H1 (cell line): ENCODE results near the gene TACC2. TPM values are rescaled to one million over a fixed set of nuclear protein-coding genes. Genes with fewer than 3 reads are reported as not detected.

Source experiments
- CTCF ChIA-PET: fragments of 300-600 bp; sonication (Branson Sonifier 250); formaldehyde crosslinking; loops from one replicate; lab custom pipeline; 2021; ENCODE audit not compliant: partially characterized antibody; lab: Charles Lee
- POLR2A ChIA-PET: fragments of 300-600 bp; sonication (Branson Sonifier 250); formaldehyde crosslinking; loops from one replicate; lab custom pipeline; 2021; ENCODE audit warnings: inconsistent platforms; ENCODE audit not compliant: partially characterized antibody; lab: Charles Lee
- DNase-seq, 2 experiments: peaks; one replicate each; pipeline versions ENCODE4 v3.0.0 to v3.0.0-alpha.2; 2010 to 2022; ENCODE audit warnings: low spot score in 2 of 2, low read depth in 1 of 2, mixed read lengths in 1 of 2
- FAIRE-seq: peaks from 2 replicates; lab custom pipeline; 2011; peaks lifted over from hg19 to GRCh38; lab: Jason Lieb, UNC
- H2AFZ ChIP-seq: 2 replicates; pipeline ENCODE4 v1.8.1; 2012; ENCODE audit warnings: low read length, inconsistent platforms
- H2AK5ac ChIP-seq: 2 replicates; pipeline ENCODE4 v1.6.1; 2013; ENCODE audit warnings: low read depth, low read length
- H2BK120ac ChIP-seq: replicated peaks from 2 replicates; pipeline ENCODE3; 2013; ENCODE audit warnings: low read depth, low read length, inconsistent platforms
- H2BK12ac ChIP-seq: 2 replicates; pipeline ENCODE4 v1.6.1; 2013; ENCODE audit warnings: low read depth, low read length
- H2BK15ac ChIP-seq: 2 replicates; pipeline ENCODE4 v1.6.1; 2013; ENCODE audit warnings: low read length
- H2BK20ac ChIP-seq: 2 replicates; pipeline ENCODE4 v1.6.1; 2013; ENCODE audit warnings: low read length
- H2BK5ac ChIP-seq: 2 replicates; pipeline ENCODE4 v1.6.1; 2013; ENCODE audit warnings: low read depth, low read length
- H3K14ac ChIP-seq: 2 replicates; pipeline ENCODE4 v1.6.1; 2013; ENCODE audit warnings: inconsistent platforms; ENCODE audit not compliant: insufficient read length
- H3K18ac ChIP-seq: 2 replicates; pipeline ENCODE4 v1.6.1; 2013; ENCODE audit warnings: low read length; ENCODE audit errors: extremely low read depth
- H3K23ac ChIP-seq: 2 replicates; pipeline ENCODE4 v1.6.1; 2013; ENCODE audit warnings: inconsistent platforms; ENCODE audit not compliant: insufficient read length
- H3K23me2 ChIP-seq: 2 replicates; pipeline ENCODE4 v1.6.1; 2013; ENCODE audit warnings: low read depth, low read length
- H3K27ac ChIP-seq: 2 replicates; pipeline ENCODE4 v1.6.1; 2011; ENCODE audit warnings: low read depth, low read length, inconsistent platforms
- H3K27me3 ChIP-seq, 4 experiments: replicated peaks in 1 of 4; 1 replicate in 1 of 4; 2 replicates in 3 of 4; pipeline versions ENCODE4 v1.6.1 to v1.8.1; 2011 to 2013; ENCODE audit warnings: low read length in 3 of 4, mild to moderate bottlenecking in 3 of 4, inconsistent platforms in 2 of 4, mixed read lengths in 2 of 4, moderate library complexity in 1 of 4; ENCODE audit not compliant: control insufficient read depth in 3 of 4, insufficient read depth in 3 of 4; ENCODE audit errors: extremely low read depth in 1 of 4
- H3K36me3 ChIP-seq, 4 experiments: 2 replicates each; pipeline versions ENCODE4 v1.6.1 to v1.8.1; 2011 to 2013; ENCODE audit warnings: mild to moderate bottlenecking in 4 of 4, low read length in 3 of 4, moderate library complexity in 2 of 4, control low read depth in 1 of 4, inconsistent platforms in 1 of 4; ENCODE audit not compliant: insufficient read depth in 4 of 4, control insufficient read depth in 2 of 4
- H3K4ac ChIP-seq: replicated peaks from 2 replicates; pipeline ENCODE3; 2013; ENCODE audit warnings: low read length, low read depth, mixed read lengths, inconsistent platforms; ENCODE audit not compliant: insufficient read length
- H3K4me1 ChIP-seq, 4 experiments: replicated peaks in 1 of 4; 1 replicate in 1 of 4; 2 replicates in 3 of 4; pipeline versions ENCODE4 v1.6.1 to v1.8.1; 2011 to 2013; ENCODE audit warnings: low read length in 3 of 4, inconsistent platforms in 2 of 4, mixed read lengths in 1 of 4; ENCODE audit not compliant: insufficient read depth in 4 of 4, control insufficient read depth in 3 of 4
- H3K4me2 ChIP-seq, 2 experiments: 2 replicates each; pipeline versions ENCODE4 v1.6.1 to v1.8.1; 2011 to 2013; ENCODE audit warnings: low read depth in 2 of 2, low read length in 2 of 2, control low read depth in 1 of 2, inconsistent platforms in 1 of 2, mild to moderate bottlenecking in 1 of 2; ENCODE audit not compliant: insufficient read depth in 1 of 2
- H3K4me3 ChIP-seq, 4 experiments: fragments of 200-600, 300-600 bp in 1 of 4; sonication (generic), shearing (Covaris generic), sonication (Bioruptor Twin) in 1 of 4; 2 replicates each; pipeline versions ENCODE4 v1.5.1 to v1.8.1; 2011 to 2016; ENCODE audit warnings: low read length in 4 of 4, low read depth in 3 of 4, control low read depth in 2 of 4, inconsistent platforms in 2 of 4, mild to moderate bottlenecking in 2 of 4, mixed read lengths in 1 of 4, moderate library complexity in 1 of 4; ENCODE audit not compliant: insufficient read depth in 2 of 4; ENCODE audit errors: extremely low read depth in 1 of 4
- H3K56ac ChIP-seq: replicated peaks from 2 replicates; pipeline ENCODE3; 2013; ENCODE audit warnings: low read depth, mild to moderate bottlenecking, mixed read lengths, low read length, inconsistent platforms; ENCODE audit not compliant: insufficient read length
- H3K79me1 ChIP-seq: 2 replicates; pipeline ENCODE4 v1.6.1; 2013; ENCODE audit warnings: low read depth, low read length, control low read depth
- H3K79me2 ChIP-seq, 2 experiments: 2 replicates each; pipeline versions ENCODE4 v1.6.1 to v1.8.1; 2012 to 2013; ENCODE audit warnings: low read length in 2 of 2, mild to moderate bottlenecking in 2 of 2, inconsistent platforms in 1 of 2; ENCODE audit not compliant: insufficient read depth in 2 of 2, control insufficient read depth in 1 of 2
- H3K9ac ChIP-seq, 4 experiments: replicated peaks in 1 of 4; 1 replicate in 1 of 4; 2 replicates in 3 of 4; pipeline versions ENCODE4 v1.6.1 to v1.8.1; 2011 to 2013; ENCODE audit warnings: low read depth in 3 of 4, low read length in 3 of 4, control low read depth in 2 of 4, mild to moderate bottlenecking in 2 of 4, moderate library complexity in 2 of 4, inconsistent platforms in 1 of 4; ENCODE audit errors: extremely low read depth in 1 of 4
- H3K9me3 ChIP-seq, 2 experiments: 2 replicates each; pipeline versions ENCODE4 v1.6.1 to v1.8.1; 2012 to 2013; ENCODE audit warnings: mild to moderate bottlenecking in 2 of 2, moderate library complexity in 2 of 2, control low read depth in 1 of 2, inconsistent platforms in 1 of 2, low read depth in 1 of 2, low read length in 1 of 2, mixed read lengths in 1 of 2; ENCODE audit not compliant: insufficient read depth in 2 of 2
- H4K20me1 ChIP-seq, 2 experiments: replicated peaks in 1 of 2; 2 replicates each; pipeline versions ENCODE3 to v1.8.1; 2011 to 2013; ENCODE audit warnings: inconsistent platforms in 2 of 2, low read length in 2 of 2, mild to moderate bottlenecking in 1 of 2; ENCODE audit not compliant: insufficient read depth in 2 of 2, control insufficient read depth in 1 of 2
- H4K5ac ChIP-seq: 2 replicates; pipeline ENCODE4 v1.6.1; 2013; ENCODE audit warnings: low read length, low read depth, mixed read lengths, inconsistent platforms; ENCODE audit not compliant: insufficient read length
- H4K8ac ChIP-seq: 2 replicates; pipeline ENCODE4 v1.8.0; 2013; ENCODE audit warnings: mild to moderate bottlenecking, moderate library complexity, low read length, inconsistent platforms; ENCODE audit not compliant: insufficient read depth; ENCODE audit errors: extremely low read depth
- H4K91ac ChIP-seq: replicated peaks from 2 replicates; pipeline ENCODE3; 2013; ENCODE audit warnings: low read length, mixed read lengths, inconsistent platforms; ENCODE audit not compliant: insufficient read length
- SAP30 ChIP-seq: fragments of 300-600 bp; sonication (generic); IDR thresholded peaks from 2 replicates; pipeline ENCODE4 v1.7.1; 2012; ENCODE audit warnings: low read length, moderate library complexity, mild to moderate bottlenecking, inconsistent platforms; ENCODE audit not compliant: insufficient read depth, insufficient replicate concordance
- TBP ChIP-seq: IDR thresholded peaks from 2 replicates; pipeline ENCODE4 v1.6.1; 2011; ENCODE audit warnings: low read depth, low read length, improper control_type of control experiment
- WGBS, 2 experiments: shearing (Covaris generic) in 1 of 2; methylation state at CpG; one replicate each; pipeline versions ENCODE4 v1.1.6 to v1.1.7; 2013 to 2015; ENCODE audit warnings: low lambda C conversion rate in 2 of 2, mixed read lengths in 2 of 2, inconsistent platforms in 1 of 2, low coverage in 1 of 2, missing lambda C conversion rate in 1 of 2; ENCODE audit not compliant: insufficient replicate concordance in 2 of 2, insufficient coverage in 1 of 2, insufficient read length in 1 of 2; ENCODE audit errors: extremely low coverage in 1 of 2, missing lambda C conversion rate in 1 of 2; 5-methylcytosine and 5-hydroxymethylcytosine counted together
- polyA plus RNA-seq, 7 experiments: library from polyadenylated mRNA; depleted of rRNA in 3 of 7; stranded (reverse) in 5 of 7; unstranded in 2 of 7; fragments of >200 nt in 5 of 7; fragments of 200-250 nt in 2 of 7; gene quantifications; 1 replicate in 5 of 7; 2 replicates in 1 of 7; 4 replicates in 1 of 7; pipeline versions ENCODE4 v1.2.1 to v1.2.3, GENCODE V29; 2011 to 2013; ENCODE audit warnings: missing spikeins in 2 of 7, mixed read lengths in 2 of 7
- total RNA-seq: library from RNA; stranded (reverse); fragmentation: NEBNext Ultra II Directional; extraction: Animal tissue kit (Norgen Biotek cat#: 25700); gene quantifications from 2 replicates; pipeline ENCODE4 v1.2.1, GENCODE V29; 2021

Gene TACC2
- total and polyA plus RNA-seq, 2 of the 8 experiments (the other 6 are each of a cell fraction or from before 2014, with no cell fraction given) = 21.2 to 46.6 TPM

DNA sequence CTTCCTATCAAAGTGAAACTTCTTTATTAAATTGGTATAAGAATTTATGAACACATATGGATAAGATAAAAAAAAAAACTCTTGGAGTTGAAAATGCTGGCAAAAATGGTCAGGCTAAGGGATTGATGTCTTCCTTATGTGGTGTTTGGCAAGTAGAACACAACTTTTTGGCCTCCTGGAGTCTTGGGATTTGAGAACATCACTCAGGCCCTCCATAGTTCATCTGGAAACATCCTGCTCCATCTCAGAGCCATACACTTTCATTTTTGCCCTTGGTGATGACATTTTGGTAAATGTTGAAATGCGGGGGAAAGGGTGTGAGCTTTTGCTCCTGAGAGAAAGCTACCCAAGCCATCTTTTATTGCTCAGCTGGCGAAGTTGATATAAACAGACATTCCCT is 254.6 kb downstream of the TACC2 start:
- Histone ChIP-seq H3K27me3 (no peaks in the 10 kb centered on the region), H2AK5ac (no peak overlapping the region), H3K23me2 (no peaks in the 10 kb centered on the region), H2AFZ (no peak overlapping the region), H3K56ac (no peak overlapping the region), H2BK15ac (no peak overlapping the region), H2BK12ac (no peak overlapping the region), H3K14ac (no peak overlapping the region), H4K5ac (no peak overlapping the region), H3K18ac (no peak overlapping the region), H3K79me1 (no peaks in the 10 kb centered on the region), H2BK20ac (no peak overlapping the region), H2BK5ac (no peak overlapping the region), H3K27ac (no peak overlapping the region), H3K4me3 (no peak overlapping the region), H3K9ac (no peak overlapping the region), H3K23ac (no peak overlapping the region), H3K4me2 (no peak overlapping the region), H2BK120ac (no peak overlapping the region), H3K4me1 (no peaks in the 10 kb centered on the region), H3K79me2 (no peaks in the 10 kb centered on the region), H3K9me3 (no peaks in the 10 kb centered on the region), H4K20me1 (peaks cover 0 to 2% of the 10 kb centered on the region in 2 experiments), H4K8ac (no peak overlapping the region), H4K91ac (no peak overlapping the region), H3K4ac (no peak overlapping the region), H3K36me3 (peaks cover 12 to 46% (median 37%) of the 10 kb centered on the region in 4 experiments; a peak in 7 of 8 replicates)
- POLR2A ChIA-PET = no interaction called here
- WGBS, 2 experiments = 84% methylated on average over 2 of the region's 2 CpGs; no CpG with 5 or more reads in 1 of the 2 experiments
- CTCF ChIA-PET = interaction anchor here (0.7 to 1.5 kb wide), 5 partner anchors 8 to 101 kb away, joined by 3 to 4 read pairs (median 3); partner anchors contain the start of gene BTBD16
- no peak for TF ChIP-seq SAP30
- TF ChIP-seq TBP = no peak
- DNase-seq = no peak
- FAIRE-seq = no peak
